DOHH2 (cell line): ENCODE results near the gene GLS.
A peak's percentile ranks its signal among the peaks of the same experiment; 100 is the strongest.
"Not testable (repeated sequence)": the region's sequence is repeated elsewhere in the genome, so short reads cannot be mapped to it uniquely, and the experiment has no call there.

ENCODE experiments used
- H3F3A ChIP-seq: fragments of 200-600 bp; sonication (generic), shearing (Covaris generic); 2 replicates; pipeline ENCODE4 v1.6.0; 2016; ENCODE audit warnings: antibody characterized with exemption, mild to moderate bottlenecking; ENCODE audit not compliant: control insufficient read depth, insufficient read depth
- H3K27ac ChIP-seq: fragments of 200-600 bp; sonication (generic); 2 replicates; pipeline ENCODE4 v1.5.1; 2014; ENCODE audit warnings: low read depth, mild to moderate bottlenecking, low read length, moderate library complexity
- H3K27me3 ChIP-seq: fragments of 200-600 bp; sonication (generic); 2 replicates; pipeline ENCODE4 v1.6.1; 2014; ENCODE audit warnings: mild to moderate bottlenecking, low read length, mixed read lengths; ENCODE audit not compliant: control insufficient read depth
- H3K36me3 ChIP-seq: fragments of 200-600 bp; sonication (generic); 2 replicates; pipeline ENCODE4 v1.6.1; 2014; ENCODE audit warnings: mild to moderate bottlenecking, low read length, moderate library complexity, mixed read lengths; ENCODE audit not compliant: control insufficient read depth
- H3K4me1 ChIP-seq: fragments of 200-600 bp; sonication (generic); 2 replicates; pipeline ENCODE4 v1.6.1; 2014; ENCODE audit warnings: mild to moderate bottlenecking, low read length, mixed read lengths; ENCODE audit not compliant: control insufficient read depth
- H3K4me2 ChIP-seq: fragments of 200-600 bp; sonication (generic); 2 replicates; pipeline ENCODE4 v1.6.0; 2014; ENCODE audit warnings: mild to moderate bottlenecking, low read length, moderate library complexity
- H3K4me3 ChIP-seq: fragments of 200-600 bp; sonication (generic); 2 replicates; pipeline ENCODE4 v1.5.1; 2014; ENCODE audit warnings: mild to moderate bottlenecking, low read length, mixed read lengths
- H3K79me2 ChIP-seq: fragments of 200-600 bp; sonication (generic); 2 replicates; pipeline ENCODE4 v1.6.1; 2014; ENCODE audit warnings: mild to moderate bottlenecking, low read length, mixed read lengths; ENCODE audit not compliant: control insufficient read depth
- H3K9me2 ChIP-seq: fragments of 200-600 bp; sonication (generic); replicated peaks from 2 replicates; pipeline ENCODE4 v1.6.1; 2014; ENCODE audit warnings: mild to moderate bottlenecking, low read length, mixed read lengths; ENCODE audit not compliant: control insufficient read depth
- H3K9me3 ChIP-seq: fragments of 200-600 bp; sonication (generic); 2 replicates; pipeline ENCODE4 v1.6.1; 2014; ENCODE audit warnings: antibody characterized with exemption, low read length, mixed read lengths; ENCODE audit not compliant: control insufficient read depth, insufficient read depth
- H4K20me1 ChIP-seq: fragments of 200-600 bp; sonication (generic); 2 replicates; pipeline ENCODE4 v1.6.0; 2014; ENCODE audit warnings: low read depth, mild to moderate bottlenecking, antibody characterized with exemption, low read length, moderate library complexity; ENCODE audit not compliant: control insufficient read depth, insufficient read depth
- CTCF ChIP-seq: fragments of 200-600 bp; sonication (generic); IDR thresholded peaks from one replicate; pipeline ENCODE4 v1.5.1; 2014; ENCODE audit warnings: antibody characterized with exemption, mild to moderate bottlenecking, low read depth, low read length; ENCODE audit not compliant: poor library complexity, severe bottlenecking
- EZH2phosphoT487 ChIP-seq: fragments of 200-600 bp; sonication (generic); IDR thresholded peaks from 2 replicates; pipeline ENCODE4 v1.6.1; 2017; ENCODE audit warnings: borderline replicate concordance, mild to moderate bottlenecking, antibody characterized with exemption, low read length, moderate library complexity, mixed read lengths

GLS gene

GRCh38 chr2:190994148-190994547, 113.5 kb downstream of the GLS start:
- no peaks in the 10 kb centered on the region for H4K20me1 ChIP-seq
- TF ChIP-seq EZH2phosphoT487 (no peak), CTCF (no peak)
- no peaks in the 10 kb centered on the region for H3K79me2 ChIP-seq
- H3K27me3 ChIP-seq = no peaks in the 10 kb centered on the region
- H3K4me3 ChIP-seq = no peak overlapping the region
- no peak overlapping the region for H3K4me2 ChIP-seq
- no peaks in the 10 kb centered on the region for H3F3A ChIP-seq
- no peaks in the 10 kb centered on the region for H3K4me1 ChIP-seq
- no peaks in the 10 kb centered on the region for H3K9me2 ChIP-seq
- H3K9me3 ChIP-seq = no peaks in the 10 kb centered on the region
- H3K27ac ChIP-seq = no peak overlapping the region
- H3K36me3 ChIP-seq = no peaks in the 10 kb centered on the region

GRCh38 chr2:190995315-190995714, 114.7 kb downstream of the GLS start:
- not testable (repeated sequence) for H3F3A ChIP-seq, H3K27me3 ChIP-seq, H3K9me2 ChIP-seq, H3K4me3 ChIP-seq, H3K79me2 ChIP-seq, H3K4me2 ChIP-seq, H4K20me1 ChIP-seq, H3K27ac ChIP-seq, H3K9me3 ChIP-seq, H3K36me3 ChIP-seq, H3K4me1 ChIP-seq

GRCh38 chr2:190996338-190996946, 115.8 kb downstream of the GLS start:
- Histone ChIP-seq H3K4me1 (no peaks in the 10 kb centered on the region), H4K20me1 (no peaks in the 10 kb centered on the region), H3K4me3 (no peak overlapping the region), H3K9me3 (no peaks in the 10 kb centered on the region), H3K27me3 (no peaks in the 10 kb centered on the region), H3K9me2 (no peaks in the 10 kb centered on the region), H3F3A (no peaks in the 10 kb centered on the region), H3K79me2 (no peaks in the 10 kb centered on the region), H3K36me3 (no peaks in the 10 kb centered on the region), H3K4me2 (no peak overlapping the region), H3K27ac (no peak overlapping the region)
- TF ChIP-seq EZH2phosphoT487 = no peak
- peak; percentile 70 for TF ChIP-seq CTCF

- TF ChIP-seq EZH2phosphoT487 (no peak), CTCF (no peak)
- Histone ChIP-seq H3K36me3 (no peaks in the 10 kb centered on the region), H3F3A (no peaks in the 10 kb centered on the region), H3K79me2 (no peaks in the 10 kb centered on the region), H3K4me1 (no peaks in the 10 kb centered on the region), H3K9me3 (no peaks in the 10 kb centered on the region), H3K27me3 (no peaks in the 10 kb centered on the region), H3K9me2 (no peaks in the 10 kb centered on the region), H4K20me1 (no peaks in the 10 kb centered on the region), H3K4me3 (no peak overlapping the region), H3K4me2 (no peak overlapping the region), H3K27ac (no peak overlapping the region)
These were observed 116.3 kb downstream of the GLS start for GRCh38 chr2:190996947-190997346.
